T47D (cell line): ENCODE measurements around the gene ETV6.

Experiments used
- DNase-seq, 2 experiments: peaks; one replicate each; pipeline versions ENCODE4 v3.0.0 to v3.0.0-alpha.2; 2011 to 2012; ENCODE audit warnings: low read depth in 1 of 2, low spot score in 1 of 2
- JUND ChIP-seq: IDR thresholded peaks from 2 replicates; pipeline ENCODE4 v1.6.1; 2012; ENCODE audit warnings: low read depth
- in situ Hi-C: cut with HindIII; loops from 2 replicates; pipeline ENCODE4 v1.10.0; 2016; ENCODE audit warnings: low sequenced_read_pairs, low pct_unique_long_range_greater_than_20kb

The ETV6 gene

GRCh38 chr12:11769723-11770514 is 120.4 kb downstream of the ETV6 start:
- no peak for TF ChIP-seq JUND
- in situ Hi-C loops = no loop called here
- no peak for DNase-seq

- DNase-seq = no peak
- no peak for TF ChIP-seq JUND
- in situ Hi-C loops = no loop called here
Measured at GRCh38 chr12:11771356-11771755, 121.9 kb downstream of the ETV6 start.

GRCh38 chr12:11771895-11772502 is 122.5 kb downstream of the ETV6 start:
- TF ChIP-seq JUND = no peak
- no peak for DNase-seq
- in situ Hi-C loops = no loop called here

GRCh38 chr12:11773889-11774677 is 124.6 kb downstream of the ETV6 start:
- DNase-seq = no peak
- in situ Hi-C loops = no loop called here

GRCh38 chr12:11774821-11775220 is 125.3 kb downstream of the ETV6 start:
- TF ChIP-seq JUND = no peak
- in situ Hi-C loops = no loop called here
- DNase-seq = no peak

More at GRCh38 chr12:11773889-11774677, 124.6 kb downstream of the ETV6 start:
- TF ChIP-seq JUND = no peak

GRCh38 chr12:11776316-11776715 is 126.8 kb downstream of the ETV6 start:
- no peak for TF ChIP-seq JUND
- in situ Hi-C loops = no loop called here

GRCh38 chr12:11777451-11777850 is 128.0 kb downstream of the ETV6 start:
- no peak for DNase-seq
- in situ Hi-C loops = no loop called here
- TF ChIP-seq JUND = no peak

More at GRCh38 chr12:11776316-11776715, 126.8 kb downstream of the ETV6 start:
- no peak for DNase-seq

- no peak for TF ChIP-seq JUND
- no peak for DNase-seq
- in situ Hi-C loops = no loop called here
Measured at GRCh38 chr12:11777962-11778361, 128.5 kb downstream of the ETV6 start.

- DNase-seq = no peak
- no peak for TF ChIP-seq JUND
- in situ Hi-C loops = no loop called here
Measured at GRCh38 chr12:11778713-11779685, 129.5 kb downstream of the ETV6 start.

GRCh38 chr12:11780521-11781101 is 131.1 kb downstream of the ETV6 start:
- no peak for DNase-seq
- in situ Hi-C loops = no loop called here
- TF ChIP-seq JUND = no peak

GRCh38 chr12:11782914-11783420 is 133.5 kb downstream of the ETV6 start:
- in situ Hi-C loops = no loop called here
- DNase-seq = no peak
- TF ChIP-seq JUND = no peak
